Measurements from ENCODE around the gene GNAT3.

The GNAT3 gene

DNA sequence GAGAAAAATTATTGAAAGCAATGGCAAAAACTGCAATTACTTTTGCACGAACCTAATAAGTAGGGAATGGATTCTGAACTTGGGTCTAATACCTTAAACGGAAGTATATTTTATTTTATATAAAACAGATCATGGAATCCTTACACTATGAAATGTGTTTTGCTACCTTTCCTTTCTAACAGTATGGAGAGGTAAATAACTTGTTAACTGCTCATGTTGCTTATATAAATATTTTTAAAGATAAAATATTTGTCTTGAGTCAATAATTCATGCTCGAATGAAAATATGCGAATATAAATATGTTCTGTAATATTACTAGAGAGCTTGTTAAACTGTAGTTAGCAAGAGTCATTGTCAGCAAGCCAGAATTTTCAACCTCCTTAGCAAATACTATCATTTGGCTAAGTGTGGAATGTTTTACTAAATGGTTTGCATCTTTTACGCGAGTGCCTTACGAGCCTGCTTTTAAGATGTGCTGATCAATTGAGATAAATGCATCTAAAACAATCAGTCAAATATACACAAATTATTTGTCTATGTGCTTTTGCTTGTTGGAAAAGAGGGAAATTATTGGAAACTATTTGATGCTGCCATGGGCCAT, 5.9 kb downstream of the GNAT3 start:
- DNase-seq (ENCODE audit: low read depth in 4 of 4, low spot score in 1 of 4) = no peak

DNA sequence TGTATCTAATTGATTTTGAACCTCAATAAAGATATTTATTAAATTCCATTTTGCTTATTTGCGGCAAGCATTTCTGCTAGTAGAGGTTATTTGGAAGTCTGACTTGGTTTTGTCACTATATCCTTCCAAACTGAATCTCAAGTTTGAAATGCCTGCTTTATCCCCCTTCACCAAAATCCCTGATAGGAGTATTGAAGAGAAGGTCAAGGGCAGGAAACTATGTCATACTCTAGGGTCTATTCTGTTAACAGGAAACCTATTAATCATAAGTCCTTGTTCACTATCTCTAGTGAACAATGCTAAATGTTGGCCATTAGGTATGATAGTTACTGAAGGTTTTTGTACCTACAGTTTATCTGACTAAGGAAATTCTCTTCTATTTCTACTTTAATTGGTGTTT, 11.5 kb downstream of the GNAT3 start:
- no peak for DNase-seq (ENCODE audit: low read depth in 4 of 4, low spot score in 1 of 4)

DNA sequence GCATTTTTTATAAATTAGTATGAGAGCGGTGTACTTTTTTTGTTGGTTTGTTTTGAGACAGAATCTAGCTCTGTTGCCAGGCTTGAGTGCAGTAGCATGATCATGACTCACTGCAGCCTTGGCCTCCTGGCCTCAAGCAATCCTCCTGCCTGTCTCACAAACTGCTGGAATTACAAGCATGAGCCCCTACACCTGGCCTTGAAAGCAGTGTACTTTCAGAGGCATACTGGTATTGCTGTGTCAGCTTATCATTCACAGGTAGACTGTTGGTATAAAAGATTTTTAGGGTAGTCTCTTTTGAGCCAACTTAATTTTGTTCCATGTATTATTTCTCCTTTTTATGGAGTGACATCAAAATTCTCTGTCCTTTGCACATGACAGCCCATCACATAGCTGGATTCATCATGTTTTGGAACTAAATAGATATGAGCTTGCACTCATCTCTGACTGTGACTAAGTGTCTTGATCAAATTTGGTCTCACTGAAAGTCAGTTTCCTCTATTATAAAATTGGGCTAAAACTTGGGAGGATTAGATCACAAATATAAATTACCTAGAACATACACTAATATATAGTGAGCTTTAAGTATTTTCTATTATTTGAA, 12.4 kb downstream of the GNAT3 start:
- no peak for DNase-seq (ENCODE audit: low read depth in 4 of 4, low spot score in 1 of 4)

DNA sequence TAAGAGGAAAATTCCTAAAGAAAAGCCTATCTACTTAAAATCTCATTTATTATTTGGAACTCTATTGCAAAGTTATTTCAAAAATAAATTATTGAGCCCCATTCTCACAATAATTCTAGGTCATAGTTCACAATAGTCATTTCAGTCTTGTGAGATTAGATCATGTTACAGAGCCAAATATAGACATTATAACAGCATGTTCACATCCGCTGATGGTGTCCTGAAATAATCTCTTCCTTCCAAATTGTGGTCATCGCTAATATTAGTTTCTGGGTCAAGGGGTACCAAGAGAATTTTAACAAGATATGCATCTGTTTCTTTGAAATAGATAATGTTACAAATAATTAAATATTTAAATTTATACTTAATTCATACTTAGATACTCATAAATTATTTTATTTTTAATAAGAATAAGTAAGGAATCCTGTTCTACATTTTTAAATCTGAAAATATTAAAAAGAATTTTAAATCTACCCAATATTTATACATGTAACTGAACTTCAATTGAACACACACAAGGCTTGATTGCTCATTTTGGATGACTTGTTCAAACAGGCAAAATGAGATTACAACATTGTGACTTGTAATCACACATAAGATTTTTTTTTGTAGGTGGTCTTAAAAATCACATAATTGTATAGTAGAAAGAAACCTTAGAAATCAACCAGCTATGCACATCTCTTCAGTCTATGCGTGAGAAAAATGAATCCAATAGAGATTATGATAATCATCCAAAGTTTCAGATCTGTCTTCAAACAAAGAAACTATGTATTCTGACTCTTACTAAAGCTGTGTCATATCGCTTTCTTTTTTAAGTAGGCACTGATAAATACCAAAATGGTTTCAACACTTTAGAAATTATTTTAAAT, 13.1 kb downstream of the GNAT3 start:
- DNase-seq (ENCODE audit: low read depth in 4 of 4, low spot score in 1 of 4) = no peak

DNA sequence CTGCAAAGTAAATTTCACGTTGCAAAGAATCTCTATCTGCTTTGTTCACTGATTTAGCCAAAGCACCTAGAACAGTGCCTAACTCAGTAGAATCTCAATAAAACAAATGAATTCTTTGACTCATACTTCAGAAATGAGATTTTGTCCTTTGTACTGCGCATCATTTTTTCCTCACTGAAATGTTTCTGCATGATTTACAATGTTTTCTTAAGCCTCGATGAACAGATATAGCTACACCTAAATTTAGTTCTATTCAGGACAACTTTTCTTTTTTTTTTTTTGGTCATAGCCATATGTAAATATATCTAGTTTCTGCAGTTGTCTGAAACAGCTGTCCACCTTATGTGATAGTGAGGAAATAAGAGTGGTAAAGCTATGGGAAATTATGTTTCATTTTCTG, 15.3 kb downstream of the GNAT3 start:
- no peak for DNase-seq (ENCODE audit: low read depth in 4 of 4, low spot score in 1 of 4)

DNA sequence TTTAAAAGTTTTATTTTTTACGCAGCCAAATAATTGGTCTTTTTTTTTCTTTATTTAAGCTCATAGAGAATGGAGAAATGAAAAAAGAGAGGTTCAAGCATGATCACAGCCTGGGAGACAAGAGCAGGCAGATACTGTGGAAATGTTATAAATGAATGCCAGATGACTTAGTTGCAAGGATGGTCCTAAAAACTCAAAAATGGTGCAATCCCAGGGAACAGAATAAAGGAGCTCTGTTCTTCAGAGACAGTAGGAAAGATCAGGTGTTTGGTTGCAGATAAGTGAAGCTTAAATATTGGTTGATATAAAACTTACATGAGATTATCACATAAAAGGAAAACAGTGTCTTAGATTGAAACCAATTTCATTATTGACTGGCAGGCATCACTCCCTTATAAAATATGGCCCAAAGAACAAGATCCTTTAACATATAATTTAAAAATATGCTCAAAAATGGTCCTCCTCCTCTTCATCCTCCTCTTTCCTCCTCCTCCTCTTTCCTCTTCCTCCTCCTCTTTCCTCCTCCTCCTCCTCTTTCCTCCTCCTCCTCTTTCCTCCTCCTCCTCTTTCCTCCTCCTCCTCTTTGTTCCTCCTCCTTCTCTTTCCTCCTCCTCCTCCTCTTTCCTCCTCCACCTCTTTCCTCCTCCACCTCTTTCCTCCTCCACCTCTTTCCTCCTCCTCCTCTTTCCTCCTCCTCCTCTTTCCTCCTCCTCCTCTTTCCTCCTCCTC, 18.6 kb downstream of the GNAT3 start:
- DNase-seq (ENCODE audit: low read depth in 4 of 4, low spot score in 1 of 4) = no peak

DNA sequence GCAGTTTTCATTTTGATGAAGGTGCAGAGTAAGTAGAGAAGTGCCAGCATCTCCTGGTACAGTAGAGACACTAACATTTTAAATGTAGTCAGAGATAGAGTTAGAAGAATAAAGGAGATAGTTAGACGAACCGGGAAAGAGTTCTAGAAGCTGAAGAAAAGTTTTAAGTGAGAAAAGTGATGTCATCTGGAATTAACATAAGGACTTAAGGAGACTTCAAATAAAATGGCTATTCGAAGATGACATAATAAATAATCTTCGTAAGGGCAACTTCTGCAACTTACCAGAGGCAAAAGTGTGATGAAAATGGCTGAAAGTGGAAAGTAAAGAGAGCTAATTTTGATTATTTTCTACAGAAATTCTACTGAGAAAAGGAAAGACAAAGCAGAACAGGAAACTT, 20.4 kb downstream of the GNAT3 start:
- no peak for DNase-seq (ENCODE audit: low read depth in 4 of 4, low spot score in 1 of 4)

DNA sequence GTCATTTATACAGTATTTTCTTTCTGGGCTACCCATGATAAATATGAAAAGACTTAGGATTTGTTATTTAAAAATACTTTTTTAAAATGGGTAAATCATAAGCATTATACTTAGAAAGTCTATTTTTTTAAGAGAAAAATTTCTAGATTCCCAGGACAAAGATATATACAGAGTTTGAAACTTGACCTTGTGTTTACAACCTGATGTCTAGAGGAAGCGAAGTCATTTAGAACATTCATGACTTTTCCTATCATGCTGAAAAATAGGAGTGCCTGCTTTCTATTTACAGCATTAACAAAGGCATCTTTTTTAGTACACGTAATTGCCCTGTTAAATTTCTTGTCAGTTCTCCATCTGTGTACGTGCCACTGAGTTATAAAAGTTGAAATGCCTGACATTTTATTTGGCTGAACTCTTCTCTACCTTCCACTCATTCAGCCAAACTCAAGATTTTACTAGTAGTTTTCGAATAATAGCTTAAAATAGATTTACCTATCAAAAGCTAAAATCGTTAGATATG, 23.0 kb downstream of the GNAT3 start:
- DNase-seq (ENCODE audit: low read depth in 4 of 4, low spot score in 1 of 4) = no peak

DNA sequence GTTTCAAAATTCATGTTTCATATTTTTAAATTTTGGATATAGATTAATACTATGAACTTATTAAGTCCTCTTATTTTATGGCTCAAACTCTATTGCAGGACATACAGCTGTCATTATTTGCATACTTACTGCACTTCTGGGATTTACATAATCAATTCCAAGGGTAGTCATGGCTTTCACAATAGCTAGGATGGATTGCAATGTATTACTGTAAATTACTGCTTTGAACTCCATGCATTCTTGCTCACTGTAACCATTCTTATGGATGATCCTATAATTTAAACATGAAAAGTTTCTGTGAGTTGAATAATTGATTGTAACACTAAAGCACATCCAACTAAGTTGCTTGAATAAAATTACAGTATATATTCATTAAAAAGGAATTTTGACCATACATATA, 23.5 kb downstream of the GNAT3 start:
- no peak for DNase-seq (ENCODE audit: low read depth in 4 of 4, low spot score in 1 of 4)

DNA sequence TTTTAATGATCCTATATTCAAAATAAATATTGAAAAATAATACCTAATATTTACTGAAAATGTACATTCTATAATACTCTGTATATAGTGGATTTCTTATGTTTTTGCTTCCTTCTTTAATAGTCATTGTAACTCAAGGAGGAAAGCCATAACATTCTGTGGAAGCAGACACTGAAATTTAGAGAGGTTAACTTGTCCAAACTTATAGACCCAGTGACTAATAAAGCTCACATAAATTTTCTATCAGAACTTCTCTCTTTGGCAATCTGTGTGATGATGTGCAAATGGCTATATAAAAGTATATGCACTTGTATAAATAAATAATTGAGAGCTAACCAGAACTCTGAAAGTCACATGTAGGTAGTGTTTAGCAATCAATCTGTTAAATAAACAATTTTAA, 26.1 kb downstream of the GNAT3 start:
- no peak for DNase-seq (ENCODE audit: low read depth in 4 of 4, low spot score in 1 of 4)

DNA sequence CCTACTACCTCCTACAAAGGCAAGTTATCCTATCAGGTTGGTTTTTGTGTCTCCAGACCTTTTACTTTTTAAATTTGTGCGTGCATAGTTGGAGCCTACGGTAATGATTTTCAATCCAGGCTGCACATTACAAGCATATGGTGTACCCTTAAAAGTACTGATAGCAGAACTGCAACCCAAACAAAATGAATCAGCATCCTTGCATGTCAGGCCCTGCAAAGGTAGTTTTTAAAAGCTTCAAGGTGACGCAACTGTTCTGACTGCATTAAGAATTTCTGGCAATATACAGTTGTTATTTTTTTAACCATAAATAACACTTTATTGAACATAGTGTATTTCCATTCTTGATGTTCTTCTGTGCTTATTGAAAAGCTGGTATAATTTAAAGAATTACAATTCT, 28.9 kb downstream of the GNAT3 start:
- DNase-seq (ENCODE audit: low read depth in 4 of 4, low spot score in 1 of 4) = no peak

DNA sequence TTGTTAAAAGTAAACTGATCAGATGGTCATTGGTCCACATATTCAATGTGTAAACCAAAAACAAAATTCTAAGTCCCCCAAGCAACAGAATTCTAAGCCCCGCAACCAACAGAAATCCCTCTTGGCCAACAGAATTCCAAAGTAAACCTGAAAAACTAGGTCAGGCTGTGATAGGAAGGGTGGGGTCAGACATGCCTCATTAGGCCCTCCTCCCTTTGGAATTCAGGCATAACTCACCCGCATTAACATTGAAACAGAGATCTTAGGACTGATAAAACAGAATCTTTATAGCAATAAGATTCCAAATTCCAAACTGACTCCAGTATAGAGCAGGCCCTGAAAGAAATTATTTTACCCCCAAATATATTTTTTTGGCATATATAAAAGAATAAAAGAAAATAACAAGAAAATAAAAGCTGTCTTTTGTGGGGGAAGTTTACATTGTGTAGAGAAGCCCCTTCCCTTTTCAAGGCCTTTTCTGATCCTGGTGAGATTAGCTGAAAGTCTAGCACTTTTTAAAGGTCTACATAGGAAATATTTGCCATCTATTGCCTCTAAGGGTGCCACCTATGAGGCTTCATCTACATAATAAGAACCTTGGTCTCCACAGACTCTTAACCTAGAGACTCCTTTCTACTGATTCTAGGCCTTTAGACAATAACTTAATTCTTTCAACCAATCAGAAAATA, 30.5 kb downstream of the GNAT3 start:
- DNase-seq (ENCODE audit: low read depth in 4 of 4, low spot score in 1 of 4) = no peak

DNA sequence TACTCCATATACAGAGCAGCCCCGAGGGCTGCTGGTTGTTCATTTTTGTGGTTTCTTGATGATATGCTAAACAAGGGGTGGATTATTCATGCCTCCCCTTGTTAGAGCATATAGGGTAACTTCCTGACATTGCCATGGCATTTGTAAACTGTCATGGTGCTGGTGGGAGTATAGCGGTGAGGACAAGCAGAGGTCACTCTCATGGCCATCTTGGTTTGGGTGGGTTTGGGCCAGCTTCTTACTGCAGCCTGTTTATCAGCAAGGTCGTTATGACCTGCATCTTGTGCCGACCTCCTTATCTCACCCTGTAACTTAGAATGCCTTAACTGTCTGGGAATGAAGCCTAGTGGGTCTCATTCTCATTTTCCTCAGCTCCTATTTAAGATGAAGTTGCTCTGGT, 31.3 kb downstream of the GNAT3 start:
- DNase-seq (ENCODE audit: low read depth in 4 of 4, low spot score in 1 of 4) = no peak

DNA sequence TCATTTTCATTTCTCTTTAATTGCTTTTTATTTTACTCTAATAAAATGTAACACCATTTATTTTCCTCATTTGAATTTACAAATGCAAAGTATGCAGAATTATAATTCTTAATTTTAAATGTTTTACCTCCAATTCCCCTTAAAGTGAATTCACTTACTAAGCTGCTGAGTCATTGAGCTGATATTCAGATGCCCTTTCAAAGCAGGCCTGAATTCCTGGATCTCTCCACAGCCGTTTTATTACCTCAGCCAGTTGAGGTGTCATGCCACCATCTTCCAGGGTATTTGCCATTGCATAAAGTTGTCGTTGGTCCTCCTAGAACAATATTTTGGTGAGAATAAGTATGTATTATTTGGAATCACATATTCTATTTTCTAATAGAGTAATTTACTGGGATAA, 33.2 kb downstream of the GNAT3 start:
- DNase-seq (ENCODE audit: low read depth in 4 of 4, low spot score in 1 of 4) = no peak

DNA sequence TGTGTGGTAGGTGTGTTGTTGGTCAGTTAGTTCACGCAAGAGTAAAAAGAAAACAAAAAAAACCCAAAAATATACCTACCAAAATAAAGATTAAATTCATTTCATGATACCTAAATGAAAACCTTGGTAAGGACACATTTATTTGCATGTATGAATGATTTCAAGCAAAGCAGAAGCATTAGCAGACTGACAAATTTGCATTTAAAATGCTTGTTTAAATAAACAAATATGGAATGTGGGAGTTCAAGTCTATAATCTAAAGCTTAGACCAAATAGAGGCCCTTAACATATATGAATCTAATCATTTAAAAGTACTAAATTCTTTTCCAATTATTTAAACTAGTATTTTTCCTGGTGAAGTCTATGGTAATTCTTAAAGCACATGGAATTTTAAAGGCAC, 35.8 kb downstream of the GNAT3 start:
- DNase-seq (ENCODE audit: low read depth in 4 of 4, low spot score in 1 of 4) = no peak

DNA sequence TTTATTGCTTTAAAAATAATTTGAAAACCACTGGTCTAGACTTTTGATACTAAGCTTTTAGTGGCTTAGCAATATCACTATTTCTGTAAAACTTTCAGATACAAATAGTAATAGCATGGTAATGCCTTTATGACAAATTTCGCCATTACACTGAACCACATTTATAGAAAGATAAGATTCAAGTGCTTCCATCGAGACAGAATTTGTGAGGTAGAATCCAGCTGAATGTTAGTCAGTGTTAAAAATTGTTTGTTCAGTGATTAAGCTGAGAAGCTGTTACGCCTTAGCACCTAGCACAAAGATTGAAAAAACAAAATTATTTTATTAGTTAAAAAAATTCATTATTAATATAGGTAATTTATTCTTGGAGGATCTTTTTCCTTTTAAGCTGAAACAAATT, 36.5 kb downstream of the GNAT3 start:
- DNase-seq (ENCODE audit: low read depth in 4 of 4, low spot score in 1 of 4) = no peak

DNA sequence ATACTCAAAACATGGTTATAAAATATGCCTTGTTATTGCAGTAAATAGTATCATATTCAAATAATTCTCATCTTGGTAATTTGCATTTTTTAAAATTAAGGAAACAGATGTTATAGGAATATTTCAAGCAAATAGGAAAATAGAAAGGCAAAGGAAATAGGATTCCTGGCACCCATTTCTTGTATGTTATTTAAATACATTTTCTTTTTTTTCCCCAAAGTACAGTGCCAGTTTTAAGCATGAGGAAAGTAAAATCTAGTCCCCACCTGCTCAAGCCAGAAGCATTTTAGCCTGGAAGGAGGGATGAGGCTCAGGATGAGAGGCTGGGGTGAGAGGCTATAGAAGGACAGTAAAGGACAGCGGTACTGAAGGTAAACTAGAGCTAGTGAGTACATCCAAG, 38.1 kb downstream of the GNAT3 start:
- no peak for DNase-seq (ENCODE audit: low read depth in 4 of 4, low spot score in 1 of 4)

DNA sequence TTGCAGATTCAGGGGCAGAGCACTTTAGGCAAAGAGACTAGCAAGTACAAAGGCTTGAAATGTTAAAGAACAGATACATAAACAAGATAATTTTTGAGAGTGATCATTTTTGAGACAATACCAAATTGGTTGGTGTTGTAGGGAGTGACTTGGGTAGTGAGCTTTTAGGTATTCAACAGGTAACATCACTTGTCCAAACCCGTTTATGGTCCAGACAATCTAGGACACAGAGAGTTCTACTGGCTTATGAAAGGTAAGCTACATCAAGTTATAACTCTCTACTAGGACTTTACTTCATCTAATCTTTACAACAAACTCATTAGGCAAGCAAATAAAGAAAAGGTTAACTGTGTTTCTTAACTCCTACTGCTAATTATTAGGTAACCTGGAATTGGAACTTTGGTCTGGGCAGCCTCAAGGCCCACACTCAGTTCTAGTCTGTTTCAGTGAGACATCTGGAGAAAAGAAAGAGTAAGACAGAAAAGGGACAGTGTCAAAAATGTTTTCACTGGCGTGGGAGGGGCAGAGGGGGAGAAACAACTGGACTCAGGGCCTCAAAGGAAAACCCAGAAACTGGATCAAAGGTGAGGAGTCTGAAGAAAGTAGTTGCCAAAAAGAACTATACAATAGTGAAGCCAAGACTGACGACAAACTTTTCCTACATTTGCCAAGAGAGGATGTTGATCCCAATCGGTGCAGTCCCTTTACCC, 39.2 kb downstream of the GNAT3 start:
- DNase-seq (ENCODE audit: low read depth in 4 of 4, low spot score in 1 of 4) = no peak

DNA sequence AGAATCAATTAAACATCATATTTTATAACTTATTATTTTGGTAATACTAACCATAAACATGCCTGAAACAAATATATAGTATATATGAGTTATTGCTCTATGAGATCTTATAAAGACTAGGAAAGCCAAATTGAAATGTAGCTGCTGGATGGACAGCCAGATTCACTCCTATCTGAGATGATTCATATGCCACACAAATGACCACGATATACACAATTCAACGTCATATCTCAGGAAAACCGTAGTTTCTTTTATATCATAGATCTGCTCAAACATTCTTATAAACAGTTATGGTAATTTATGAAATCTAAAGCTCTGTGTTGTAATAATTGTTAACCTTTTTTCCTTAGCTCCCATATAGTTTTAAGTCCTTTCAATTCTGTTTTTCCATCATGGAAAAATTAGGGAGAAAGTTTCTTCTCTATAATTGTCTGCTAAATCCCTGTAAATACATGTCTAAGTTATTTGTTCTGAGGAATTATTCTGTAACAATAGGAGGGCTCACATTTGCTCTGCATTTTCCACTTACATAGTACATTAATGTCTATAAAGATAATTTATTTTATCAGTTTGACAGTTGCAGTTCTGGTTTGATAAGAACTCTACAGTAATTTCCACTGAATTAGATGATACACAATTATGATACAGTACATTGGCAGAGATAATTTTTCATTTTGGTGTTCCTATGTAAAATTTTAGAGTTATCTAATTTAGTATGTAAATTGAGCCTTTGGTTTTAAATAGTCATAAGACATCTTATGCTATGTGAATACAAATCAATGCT, 42.7 kb downstream of the GNAT3 start:
- DNase-seq (ENCODE audit: low read depth in 4 of 4, low spot score in 1 of 4) = no peak

DNA sequence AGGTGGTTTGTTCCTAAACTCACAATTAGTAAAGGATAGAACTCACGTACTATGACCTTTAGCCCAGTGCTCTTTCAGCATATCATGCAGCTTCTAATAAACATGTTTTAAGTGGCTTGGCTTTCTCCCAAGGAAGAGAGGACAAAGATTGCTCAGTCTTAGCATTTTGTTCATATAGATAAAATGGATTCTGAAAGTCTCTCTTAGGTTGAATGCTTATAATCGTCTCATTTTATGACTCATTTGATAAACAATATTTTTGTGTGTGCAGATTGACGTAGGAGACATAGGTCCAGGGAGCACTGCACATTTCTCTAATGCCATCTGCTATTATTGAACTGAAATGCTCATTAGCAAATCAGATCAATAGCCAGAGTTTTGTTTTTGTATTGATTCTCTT, 44.8 kb downstream of the GNAT3 start:
- no peak for DNase-seq (ENCODE audit: low read depth in 4 of 4, low spot score in 1 of 4)

Data from stimulated activated CD4-positive, alpha-beta T cell treated with anti-CD3 and anti-CD28 coated beads, Interleukin-1b, Interleukin-23, amount 100 ng/mL, for 24 hours (primary cell).